ENCODE results near the gene TMED10.
"Not testable (repeated sequence)": the region's sequence is repeated elsewhere in the genome, so short reads cannot be mapped to it uniquely, and the experiment has no call there.

The TMED10 gene

DNA sequence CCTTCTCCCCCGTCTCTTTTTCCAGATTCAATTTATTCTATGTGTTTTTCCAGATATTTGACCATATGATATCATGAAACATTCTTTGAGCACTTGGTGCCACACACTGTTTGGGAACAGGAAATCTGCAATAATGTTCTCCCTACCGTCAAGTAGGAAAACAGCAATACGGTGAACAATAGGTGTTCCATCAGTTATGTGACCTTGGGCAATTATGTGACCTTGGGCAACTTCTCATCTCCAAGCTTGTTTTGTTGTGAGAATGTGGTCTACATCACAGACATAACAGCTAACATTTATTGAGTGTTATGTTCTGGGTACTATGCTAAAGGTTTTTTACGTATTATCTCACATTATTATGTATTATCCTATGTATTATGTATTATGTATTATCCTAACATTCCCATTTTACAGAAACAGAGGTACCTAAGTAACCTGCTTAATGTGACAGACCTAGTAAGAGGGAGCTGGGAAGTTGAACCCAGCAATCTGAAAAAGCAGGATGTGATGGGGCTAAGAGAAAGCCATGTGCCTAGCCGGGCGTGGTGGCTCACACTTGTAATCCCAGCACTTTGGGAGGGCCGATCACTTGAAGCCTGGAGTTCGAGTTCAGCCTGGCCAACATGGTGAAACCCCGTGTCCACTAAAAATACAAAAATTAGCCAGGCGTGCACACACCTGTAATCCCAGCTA lies 48.4 kb downstream of the TMED10 start:
- DNase-seq (ENCODE audit: low read depth, low spot score), result no peak

DNA sequence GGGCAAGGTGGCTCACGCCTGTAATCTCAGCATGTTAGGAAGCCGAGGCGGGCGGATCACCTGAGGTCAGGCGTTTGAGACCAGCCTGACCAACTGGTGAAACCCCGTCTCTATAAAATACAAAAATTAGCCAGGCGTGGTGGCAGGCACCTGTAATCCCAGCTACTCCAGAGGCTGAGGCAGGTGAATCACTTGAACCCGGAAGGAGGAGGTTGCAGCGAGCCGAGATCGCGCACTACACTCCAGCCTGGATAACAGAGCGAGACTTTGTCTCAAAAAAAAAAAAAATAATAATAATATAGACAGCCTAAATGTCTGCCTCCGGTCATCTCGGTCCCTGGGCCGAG lies 49.0 kb downstream of the TMED10 start:
- not testable (repeated sequence) for DNase-seq (ENCODE audit: low read depth, low spot score)

- peak; percentile 63 for DNase-seq (ENCODE audit: low read depth, low spot score)
These were observed 49.5 kb downstream of the TMED10 start, which contains the start of gene NEK9 for GRCh38 chr14:75126679-75127473. Gene NEK9, minus strand, starts transcription at chr14:75127048. Its CDS starts 127 bp downstream, at chr14:75126921.

GRCh38 chr14:75126121-75126544 lies 50.3 kb downstream of the TMED10 start:
- no peak for DNase-seq (ENCODE audit: low read depth, low spot score)

DNA sequence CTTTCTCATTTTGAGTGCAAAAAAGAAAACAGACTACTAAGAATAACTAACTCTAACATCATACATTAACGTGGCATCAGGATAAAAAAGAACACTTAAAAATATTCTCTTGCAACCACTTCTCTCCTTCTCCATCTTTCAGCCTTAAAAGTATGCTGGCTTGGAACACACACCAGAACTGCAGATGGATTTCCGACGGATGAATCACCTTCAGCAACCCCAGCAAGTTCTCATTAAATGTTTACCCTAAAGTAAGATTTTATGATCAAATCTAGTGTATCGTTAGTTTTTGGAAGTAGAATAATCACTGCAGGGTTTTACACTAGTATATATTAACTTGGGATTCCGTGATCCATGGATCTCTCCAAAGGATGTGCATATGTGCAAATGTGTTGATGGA lies 50.8 kb downstream of the TMED10 start:
- DNase-seq (ENCODE audit: low read depth, low spot score), result no peak

DNA sequence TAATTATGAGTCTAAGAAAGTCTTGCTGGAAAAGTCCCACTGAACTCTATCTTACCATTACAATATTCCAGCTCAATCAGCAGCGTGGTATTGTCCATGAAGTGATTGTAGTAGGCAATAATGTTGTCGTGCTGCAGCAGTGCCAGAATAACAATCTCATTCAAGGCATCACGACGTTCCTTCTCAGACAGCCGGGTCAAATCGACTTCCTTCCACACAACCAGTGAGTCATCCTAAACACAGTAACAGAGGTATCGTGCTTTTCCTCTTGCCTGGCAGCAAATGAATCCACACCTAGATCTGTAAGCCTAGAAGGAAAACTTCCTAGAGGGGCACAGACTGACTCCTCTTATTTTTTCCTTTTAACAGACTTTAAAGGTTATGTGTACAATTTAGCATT lies 52.4 kb downstream of the TMED10 start:
- DNase-seq (ENCODE audit: low read depth, low spot score), result no peak

DNA sequence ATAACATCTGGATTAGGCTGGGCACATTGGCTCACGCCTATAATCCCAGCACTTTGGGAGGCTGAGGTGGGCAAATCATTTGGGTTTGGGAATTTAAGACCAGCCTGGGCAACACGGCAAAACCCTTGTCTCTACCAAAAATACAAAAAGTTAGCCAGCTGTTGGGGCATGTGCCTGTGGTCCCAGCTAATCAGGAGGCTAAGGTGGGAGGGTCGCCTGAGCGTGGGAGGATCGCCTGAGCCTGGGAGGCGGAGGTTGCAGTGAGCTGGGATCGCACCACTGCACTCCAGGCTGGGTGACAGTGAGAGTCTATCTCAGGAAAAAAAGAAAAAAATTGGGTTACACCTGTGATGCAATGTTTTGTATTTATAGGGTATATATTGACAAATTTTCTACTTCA lies 54.9 kb downstream of the TMED10 start:
- DNase-seq (ENCODE audit: low read depth, low spot score), result no peak

GRCh38 chr14:75120541-75121291 lies 55.7 kb downstream of the TMED10 start:
- no peak for DNase-seq (ENCODE audit: low read depth, low spot score)

GRCh38 chr14:75119056-75119455 lies 57.4 kb downstream of the TMED10 start:
- no peak for DNase-seq (ENCODE audit: low read depth, low spot score)

DNA sequence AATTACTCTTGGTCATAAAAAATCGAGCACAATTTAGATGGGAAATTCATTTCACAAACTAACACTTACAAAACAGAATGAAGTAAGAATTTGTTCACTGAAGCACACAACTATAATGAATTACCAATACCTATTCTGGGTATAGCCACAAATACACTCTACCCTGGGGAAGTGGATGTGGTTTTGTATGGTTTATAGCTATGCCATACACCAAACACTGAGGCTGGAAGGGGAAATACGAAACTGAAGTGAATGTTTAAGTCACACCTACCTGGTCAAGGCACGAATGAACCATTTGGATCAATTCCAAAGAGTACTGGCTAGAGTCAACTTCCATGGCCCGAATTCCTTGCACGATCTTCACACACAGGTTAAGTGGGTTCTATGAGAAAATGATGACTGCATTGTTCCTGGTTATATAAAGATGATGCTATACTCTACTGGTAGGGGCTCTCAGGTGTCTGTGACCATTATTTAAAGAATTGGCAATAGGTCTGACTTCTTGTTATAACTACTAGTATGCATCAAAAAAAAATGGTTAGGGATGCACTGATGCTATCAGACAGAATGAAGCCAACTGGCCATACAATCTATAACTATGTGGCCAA lies 62.4 kb downstream of the TMED10 start:
- DNase-seq (ENCODE audit: low read depth, low spot score), result no peak

GRCh38 chr14:75109877-75110276 lies 66.5 kb downstream of the TMED10 start:
- DNase-seq (ENCODE audit: low read depth, low spot score), result no peak

GRCh38 chr14:75107186-75107585 lies 69.2 kb downstream of the TMED10 start:
- no peak for DNase-seq (ENCODE audit: low read depth, low spot score)

DNA sequence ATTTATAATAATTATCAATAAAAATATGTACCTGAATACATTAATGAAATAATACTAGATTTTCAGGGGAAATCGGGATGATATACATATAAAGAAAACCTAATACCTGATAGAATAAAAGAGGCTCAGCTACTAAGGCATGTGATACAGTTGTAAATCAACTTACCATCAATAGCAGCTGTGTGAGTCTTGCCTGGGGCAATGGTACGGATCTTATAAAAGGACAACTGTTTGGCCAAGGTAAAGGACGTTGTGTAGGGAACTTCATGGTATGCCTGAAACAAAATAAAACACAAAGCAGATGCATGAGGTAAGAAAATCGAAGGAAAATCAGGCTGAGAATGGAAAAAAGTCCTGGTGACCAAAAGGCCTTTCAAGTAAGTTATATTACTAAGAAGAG lies 74.9 kb downstream of the TMED10 start:
- DNase-seq (ENCODE audit: low read depth, low spot score), result no peak

GRCh38 chr14:75098682-75099081 lies 77.7 kb downstream of the TMED10 start:
- DNase-seq (ENCODE audit: low read depth, low spot score), result no peak

DNA sequence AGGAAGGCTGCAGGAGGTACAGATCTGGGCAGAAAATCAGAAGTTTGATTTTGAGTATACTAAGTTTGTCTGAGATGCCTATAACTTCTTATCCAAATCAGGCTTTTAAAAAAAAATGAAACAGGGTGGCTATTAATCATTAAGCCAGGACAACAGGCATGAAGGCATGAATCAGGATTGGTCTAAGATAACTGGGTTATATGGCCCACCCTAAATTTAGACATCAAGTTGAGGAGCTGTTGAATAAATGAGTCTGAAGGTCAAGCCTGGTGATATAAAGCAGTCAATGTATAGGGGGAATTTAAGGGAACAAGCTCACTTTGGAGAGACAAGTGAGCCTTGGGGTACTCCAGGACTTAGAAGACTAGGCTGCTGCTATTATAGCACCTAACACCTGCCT lies 78.2 kb downstream of the TMED10 start:
- no peak for DNase-seq (ENCODE audit: low read depth, low spot score)

- DNase-seq (ENCODE audit: low read depth, low spot score), result no peak
These were observed 79.5 kb downstream of the TMED10 start for GRCh38 chr14:75096959-75097358.

GRCh38 chr14:75095690-75096089 lies 80.7 kb downstream of the TMED10 start:
- DNase-seq (ENCODE audit: low read depth, low spot score), result no peak

DNA sequence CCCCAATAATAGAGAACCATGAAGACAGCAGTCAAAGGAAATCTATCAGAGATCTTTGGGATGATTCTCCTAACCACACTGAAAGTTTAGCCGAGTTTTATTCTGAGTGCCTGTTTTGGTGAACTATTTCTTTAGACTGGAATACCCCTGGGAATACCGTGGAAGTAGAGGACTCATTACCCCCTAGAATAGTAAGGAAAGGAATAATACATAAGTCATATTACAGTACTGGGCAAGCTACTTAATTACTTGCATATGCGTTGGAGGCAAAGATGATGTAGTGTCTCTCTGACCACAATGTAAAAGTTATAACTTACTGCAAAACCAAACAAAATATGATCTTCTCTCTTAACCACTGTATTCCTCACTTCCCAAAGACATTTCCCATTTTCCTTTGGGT lies 81.5 kb downstream of the TMED10 start:
- DNase-seq (ENCODE audit: low read depth, low spot score), result no peak

- DNase-seq (ENCODE audit: low read depth, low spot score), result no peak
These were observed 83.7 kb downstream of the TMED10 start for GRCh38 chr14:75092698-75093097.

DNA sequence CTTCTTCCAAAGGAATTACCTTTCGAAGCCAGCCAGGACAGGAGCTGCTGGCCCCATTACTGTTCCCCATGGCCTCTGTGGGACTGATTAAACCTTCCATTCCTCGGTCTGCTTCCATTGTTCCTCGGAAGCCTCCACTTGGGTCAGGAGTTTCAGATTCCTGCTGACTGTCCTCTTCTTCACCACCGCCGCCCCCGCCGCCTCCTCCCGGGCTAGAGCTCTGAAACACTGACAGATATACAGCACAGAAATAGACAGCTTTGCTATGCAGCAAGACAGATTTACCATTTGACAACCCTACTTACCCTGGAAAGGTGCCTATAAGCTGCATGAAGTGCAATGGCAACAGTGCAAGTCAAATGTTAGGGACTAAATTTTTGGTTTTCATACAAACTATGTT lies 85.2 kb downstream of the TMED10 start:
- no peak for DNase-seq (ENCODE audit: low read depth, low spot score)

DNA sequence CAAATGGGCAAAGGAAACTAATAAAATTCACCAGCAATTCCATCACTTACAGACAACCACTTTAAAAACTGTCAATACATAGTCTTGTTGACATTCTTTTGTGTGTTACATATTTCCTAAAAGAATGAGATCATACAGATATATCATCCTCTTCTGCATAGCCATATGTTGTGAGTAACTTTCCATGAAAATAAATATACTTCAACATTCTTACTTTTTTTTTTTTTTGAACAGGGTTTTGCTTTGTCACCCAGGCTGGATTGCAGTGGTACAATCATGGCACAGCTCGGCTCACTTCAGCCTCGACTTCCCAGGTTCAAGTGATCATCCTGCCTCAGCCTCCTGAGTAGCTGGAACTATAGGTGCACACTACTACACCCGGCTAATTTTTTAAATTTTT lies 86.1 kb downstream of the TMED10 start:
- no peak for DNase-seq (ENCODE audit: low read depth, low spot score)

All from brain pericyte (primary cell).